Kidney epithelial cell (primary cell): ENCODE measurements around the gene STC2. TPM values are rescaled to one million over a fixed set of nuclear protein-coding genes. Genes with fewer than 3 reads are reported as not detected.

Experiments
- DNase-seq: peaks from one replicate; pipeline ENCODE4 v3.0.0-alpha.2; 2010; ENCODE audit warnings: low read depth
- H3K27me3 ChIP-seq: 2 replicates; pipeline ENCODE4 v1.6.0; 2011; ENCODE audit warnings: low read length; ENCODE audit not compliant: control insufficient read depth, insufficient read depth
- H3K36me3 ChIP-seq: 2 replicates; pipeline ENCODE4 v1.5.1; 2011; ENCODE audit warnings: low read length; ENCODE audit not compliant: control insufficient read depth, insufficient read depth
- H3K4me3 ChIP-seq: 2 replicates; pipeline ENCODE4 v1.5.1; 2011; ENCODE audit warnings: low read depth, mild to moderate bottlenecking, control low read depth, low read length
- CTCF ChIP-seq: IDR thresholded peaks from 2 replicates; pipeline ENCODE4 v1.5.1; 2011; ENCODE audit warnings: mild to moderate bottlenecking, moderate library complexity, low read length, control low read depth, inconsistent platforms; ENCODE audit not compliant: insufficient read depth, poor library complexity, severe bottlenecking
- total RNA-seq: library from RNA; depleted of rRNA; stranded (reverse); fragments of >200 nt; gene quantifications from 2 replicates; pipeline ENCODE4 v1.2.3, GENCODE V29; 2015

The STC2 gene
- total RNA-seq, 1 donor from 2014 or later, result 219 TPM

- H3K27me3 ChIP-seq, result peaks cover 31% of the 10 kb centered on the region
- no peak for TF ChIP-seq CTCF
- no peak for DNase-seq
- H3K36me3 ChIP-seq, result no peaks in the 10 kb centered on the region
- no peak overlapping the region for H3K4me3 ChIP-seq
Measured at GRCh38 chr5:173282916-173283315, 45.3 kb downstream of the STC2 start.

GRCh38 chr5:173281910-173282309 lies 46.3 kb downstream of the STC2 start:
- Histone ChIP-seq H3K4me3 (no peak overlapping the region), H3K27me3 (peaks cover 26% of the 10 kb centered on the region), H3K36me3 (no peaks in the 10 kb centered on the region)
- TF ChIP-seq CTCF, result peak; percentile 25
- no peak for DNase-seq

- no peak for DNase-seq
- Histone ChIP-seq H3K36me3 (no peaks in the 10 kb centered on the region), H3K4me3 (no peak overlapping the region), H3K27me3 (peaks cover 21% of the 10 kb centered on the region)
- no peak for TF ChIP-seq CTCF
Measured at GRCh38 chr5:173279166-173279565, 49.0 kb downstream of the STC2 start.

- peaks cover 15% of the 10 kb centered on the region for H3K27me3 ChIP-seq
Measured at GRCh38 chr5:173278641-173279040, 49.6 kb downstream of the STC2 start.

GRCh38 chr5:173278172-173278571 lies 50.0 kb downstream of the STC2 start:
- no peak for TF ChIP-seq CTCF
- DNase-seq, result no peak
- Histone ChIP-seq H3K36me3 (no peaks in the 10 kb centered on the region), H3K27me3 (peaks cover 12% of the 10 kb centered on the region), H3K4me3 (no peak overlapping the region)

More at GRCh38 chr5:173278641-173279040, 49.6 kb downstream of the STC2 start:
- H3K36me3 ChIP-seq, result no peaks in the 10 kb centered on the region
- no peak for TF ChIP-seq CTCF
- H3K4me3 ChIP-seq, result no peak overlapping the region
- no peak for DNase-seq

GRCh38 chr5:173274771-173275170 lies 53.4 kb downstream of the STC2 start:
- Histone ChIP-seq H3K4me3 (no peak overlapping the region), H3K27me3 (peaks cover 3% of the 10 kb centered on the region), H3K36me3 (no peaks in the 10 kb centered on the region)
- no peak for TF ChIP-seq CTCF
- DNase-seq, result no peak
